Heart left ventricle (tissue), 16 donors: ENCODE data around the gene CPNE6. TPM values are rescaled to one million over a fixed set of nuclear protein-coding genes. Genes with fewer than 3 reads are reported as not detected.

ENCODE experiments used
- ATAC-seq, 4 donors: fragments of 200-7000 bp; cut with Tn5 transposase; one replicate each; pipeline ENCODE4 v1.9.1; 2020 to 2022; ENCODE audit warnings: moderate library complexity in 4 of 4, mild to moderate bottlenecking in 3 of 4, moderate number of reproducible peaks in 1 of 4
- DNase-seq, 5 donors: peaks; one replicate each; pipeline ENCODE4 v3.0.0-alpha.2; 2020
- H3K27ac ChIP-seq, 12 donors: fragments of 200-600 bp; sonication (generic) in 4 of 12; one replicate each; pipeline versions ENCODE4 v1.5.0 to v1.8.0; 2016 to 2022; ENCODE audit warnings: mild to moderate bottlenecking in 2 of 12
- H3K27me3 ChIP-seq, 9 donors: fragments of 200-600 bp; sonication (generic) in 2 of 9; one replicate each; pipeline versions ENCODE4 v1.5.1 to v1.8.0; 2016 to 2022; ENCODE audit warnings: mild to moderate bottlenecking in 3 of 9
- H3K36me3 ChIP-seq, 9 donors: fragments of 200-600 bp; sonication (generic) in 2 of 9; one replicate each; pipeline versions ENCODE4 v1.5.0 to v1.8.0; 2018 to 2022; ENCODE audit warnings: mild to moderate bottlenecking in 2 of 9
- H3K4me1 ChIP-seq, 12 donors: fragments of 200-600 bp; sonication (generic) in 4 of 12; one replicate each; pipeline versions ENCODE4 v1.5.0 to v1.8.0; 2016 to 2022; ENCODE audit warnings: mild to moderate bottlenecking in 3 of 12
- H3K4me3 ChIP-seq, 12 donors: fragments of 200-600 bp; sonication (generic) in 4 of 12; one replicate each; pipeline versions ENCODE4 v1.5.0 to v1.8.0; 2017 to 2022; ENCODE audit warnings: mild to moderate bottlenecking in 9 of 12, moderate library complexity in 4 of 12
- H3K9me3 ChIP-seq, 12 donors: fragments of 200-600 bp; sonication (generic) in 4 of 12; one replicate each; pipeline versions ENCODE4 v1.5.0 to v1.8.0; 2016 to 2022; ENCODE audit warnings: mild to moderate bottlenecking in 1 of 12
- POLR2A ChIP-seq, 2 donors: fragments of 450-650 bp; IDR thresholded peaks; one replicate each; pipeline ENCODE4 v1.6.1; 2017; ENCODE audit warnings: antibody characterized with exemption in 2 of 2, mild to moderate bottlenecking in 2 of 2, moderate library complexity in 2 of 2
- WGBS, 4 donors: extraction: QIAGEN DNeasy Blood & Tissue Kit in 2 of 4; methylation state at CpG; one replicate each; pipeline versions ENCODE4 v1.1.5 to v1.1.7; 2013 to 2018; 5-methylcytosine and 5-hydroxymethylcytosine counted together
- intact Hi-C, 10 donors: fragments of 100-400 bp; cut with DNase I; formaldehyde crosslinking; loops; one replicate each; pipeline versions ENCODE4 v1.11.1 to v1.14.2; 2022
- polyA plus RNA-seq, 2 donors: library from polyadenylated mRNA; stranded (reverse); fragments of 200-250 nt; gene quantifications; one replicate each; pipeline ENCODE4 v1.2.3, GENCODE V29; 2013
- total RNA-seq, 9 donors: library from RNA; depleted of rRNA in 2 of 9; stranded (reverse); fragments of >200 nt in 2 of 9; fragmentation: NEBNext Ultra II Directional in 3 of 9; extraction: Animal tissue kit (Norgen Biotek cat#: 25700) in 3 of 9; gene quantifications; one replicate each; pipeline versions ENCODE4 v1.1.0 to v1.2.4, GENCODE V29; 2016 to 2023
- TF ChIP-seq, protein P1 (sequence below), 12 donors: fragments of 200-600 bp; sonication (generic) in 4 of 12; IDR thresholded peaks; one replicate each; pipeline versions ENCODE4 v1.5.0 to v1.8.0; 2018 to 2022; ENCODE audit warnings: antibody characterized with exemption in 12 of 12, mild to moderate bottlenecking in 5 of 12
- donor health status: ischemic (EF 13 %, LVEDD 7.1; RV severe dilation, severe dysfunction).
- donor health status: healthy with polysubstance abuse.
- donor health status: DM: no; HTN: yes; CAD: no.
- donor health status: DM: no; HTN: no; CAD: no.
- donor health status: ischemic (EF 25% LVEDD 6.9; RV normal size, moderate dysfunction).
- donor health status: ischemic (EF 25% LVEDD 5.7; RV mildly dilated, moderate dysfunction).
- donor health status: healthy.
- donor health status: DM: yes; HTN: yes; CAD: no.
- donor health status: ischemic (EF 35%, LVEDD 5.7; RV mildly dilated, moderate dysfunction).
- donor health status: nonischemic (EF 11% LVEDD 7.7; RV severe dilation, severe dysfunction).
- donor health status: DM: yes; HTN: yes; CAD: no.
- donor health status: PGD.
- donor health status: ischemic (EF 29% LVEDD 5.4; RV normal size, mild dysfunction).
- donor health status: nonischemic (EF 23%, LVEDD 6.1; RV moderate dilation, normal function).

The CPNE6 gene
- total and polyA plus RNA-seq, 11 donors = 0.23 to 0.52 (median 0.25) TPM; not detected in 8

- no peak for TF ChIP-seq POLR2A (IDR thresholded peaks at IDR 0.05)
- TF ChIP-seq, protein P1, sequence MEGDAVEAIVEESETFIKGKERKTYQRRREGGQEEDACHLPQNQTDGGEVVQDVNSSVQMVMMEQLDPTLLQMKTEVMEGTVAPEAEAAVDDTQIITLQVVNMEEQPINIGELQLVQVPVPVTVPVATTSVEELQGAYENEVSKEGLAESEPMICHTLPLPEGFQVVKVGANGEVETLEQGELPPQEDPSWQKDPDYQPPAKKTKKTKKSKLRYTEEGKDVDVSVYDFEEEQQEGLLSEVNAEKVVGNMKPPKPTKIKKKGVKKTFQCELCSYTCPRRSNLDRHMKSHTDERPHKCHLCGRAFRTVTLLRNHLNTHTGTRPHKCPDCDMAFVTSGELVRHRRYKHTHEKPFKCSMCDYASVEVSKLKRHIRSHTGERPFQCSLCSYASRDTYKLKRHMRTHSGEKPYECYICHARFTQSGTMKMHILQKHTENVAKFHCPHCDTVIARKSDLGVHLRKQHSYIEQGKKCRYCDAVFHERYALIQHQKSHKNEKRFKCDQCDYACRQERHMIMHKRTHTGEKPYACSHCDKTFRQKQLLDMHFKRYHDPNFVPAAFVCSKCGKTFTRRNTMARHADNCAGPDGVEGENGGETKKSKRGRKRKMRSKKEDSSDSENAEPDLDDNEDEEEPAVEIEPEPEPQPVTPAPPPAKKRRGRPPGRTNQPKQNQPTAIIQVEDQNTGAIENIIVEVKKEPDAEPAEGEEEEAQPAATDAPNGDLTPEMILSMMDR (IDR thresholded peaks at IDR 0.05) = no peak
Measured at GRCh38 chr14:24085215-24085614, 13.9 kb downstream of the CPNE6 start.

DNA sequence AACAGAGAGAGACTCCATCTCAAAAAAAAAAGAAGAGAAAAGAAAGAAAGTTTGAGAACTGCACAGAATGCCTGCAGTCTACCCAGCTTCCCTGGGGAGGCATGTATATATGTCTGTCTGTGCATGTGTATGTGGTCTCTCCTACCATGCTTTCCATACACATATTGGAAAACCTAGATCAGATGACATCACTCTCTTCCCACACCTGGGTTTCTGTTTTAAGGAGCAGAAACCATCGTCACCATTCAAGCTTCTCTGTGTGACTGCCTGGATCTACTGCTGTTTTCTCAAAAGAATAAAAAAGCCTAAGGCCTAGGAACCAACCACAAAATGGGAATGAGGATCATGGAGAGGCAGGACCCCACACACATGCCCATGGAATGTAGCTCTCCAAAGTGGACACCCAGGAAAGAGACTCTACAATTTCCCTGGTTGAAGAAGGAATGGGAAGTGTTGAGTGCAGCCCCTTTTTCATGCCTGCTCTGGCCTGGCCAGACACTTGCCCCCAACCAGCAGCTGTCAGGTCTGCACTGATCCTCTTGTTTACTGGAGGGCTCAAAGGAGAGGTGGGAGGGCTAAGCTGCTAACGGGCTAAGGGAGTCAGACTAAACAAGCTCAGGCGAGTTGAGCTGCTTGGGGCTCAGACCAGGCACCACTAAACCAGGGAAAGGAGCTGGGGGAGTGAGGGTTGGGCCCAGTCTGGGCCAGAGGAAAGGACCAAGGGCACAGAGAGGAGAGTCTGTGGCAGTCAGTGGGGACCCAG, 15.0 kb downstream of the CPNE6 start:
- Histone ChIP-seq H3K4me1 (peaks cover 0 to 6% (median 4%) of the 10 kb centered on the region in 12 donors), H3K9me3 (no peaks in the 10 kb centered on the region), H3K27ac (no peak overlapping the region), H3K4me3 (no peak overlapping the region), H3K27me3 (peaks cover 0 to 10% (median 0%) of the 10 kb centered on the region in 9 donors), H3K36me3 (no peaks in the 10 kb centered on the region)
- TF ChIP-seq POLR2A (IDR thresholded peaks at IDR 0.05) = no peak
- TF ChIP-seq, protein P1 (IDR thresholded peaks at IDR 0.05) = no peak
- intact Hi-C loops = loop anchor here in 1 of 10 donors (2.0 kb wide), 1 partner anchor 26 kb away; no protein-coding TSS in a partner anchor
- 80 to 88% (median 85%) methylated on average over 3 of the region's 3 CpGs for whole genome bisulfite sequencing, 4 donors
- DNase-seq (no peak), ATAC-seq (no peak)

More at GRCh38 chr14:24085215-24085614, 13.9 kb downstream of the CPNE6 start:
- Histone ChIP-seq H3K27me3 (peaks cover 0 to 16% (median 3%) of the 10 kb centered on the region in 9 donors), H3K36me3 (no peaks in the 10 kb centered on the region), H3K4me1 (peaks cover 0 to 14% (median 10%) of the 10 kb centered on the region in 12 donors), H3K9me3 (no peaks in the 10 kb centered on the region), H3K4me3 (no peak overlapping the region), H3K27ac (no peak overlapping the region)
- ATAC-seq (no peak), DNase-seq (no peak)
- intact Hi-C loops = no loop called here
- WGBS, 4 donors = 68 to 80% (median 70%) methylated on average over 3 of the region's 3 CpGs

- no peak for ATAC-seq
- TF ChIP-seq, protein P1 (IDR thresholded peaks at IDR 0.05) = no peak
- TF ChIP-seq POLR2A (IDR thresholded peaks at IDR 0.05) = no peak
- Histone ChIP-seq H3K36me3 (no peaks in the 10 kb centered on the region), H3K4me3 (no peak overlapping the region), H3K4me1 (no peaks in the 10 kb centered on the region), H3K27ac (no peak overlapping the region), H3K27me3 (peaks cover 0 to 4% (median 0%) of the 10 kb centered on the region in 9 donors), H3K9me3 (no peaks in the 10 kb centered on the region)
- WGBS, 4 donors = 80 to 93% (median 86%) methylated on average over 1 of the region's 1 CpG
- no peak for DNase-seq
- intact Hi-C loops = loop anchor here in 1 of 10 donors (2.0 kb wide), 1 partner anchor 26 kb away; no protein-coding TSS in a partner anchor
Measured at GRCh38 chr14:24087004-24087403, 15.6 kb downstream of the CPNE6 start.

GRCh38 chr14:24088095-24088494, 16.7 kb downstream of the CPNE6 start:
- H3K27me3 ChIP-seq = no peaks in the 10 kb centered on the region
- no peaks in the 10 kb centered on the region for H3K9me3 ChIP-seq
- H3K4me3 ChIP-seq = no peak overlapping the region
- TF ChIP-seq, protein P1 (IDR thresholded peaks at IDR 0.05) = no peak
- TF ChIP-seq POLR2A (IDR thresholded peaks at IDR 0.05) = no peak
- no peaks in the 10 kb centered on the region for H3K36me3 ChIP-seq
- ATAC-seq = no peak
- intact Hi-C loops = no loop called here
- peak in 1 of 5 donors; percentile 13 for DNase-seq
- 78 to 91% (median 86%) methylated on average over 2 of the region's 2 CpGs for WGBS, 4 donors
- H3K27ac ChIP-seq = no peak overlapping the region
- H3K4me1 ChIP-seq = peaks cover 0 to 9% (median 0%) of the 10 kb centered on the region in 12 donors
